Natural killer cell treated with Interleukin-12 subunit alpha and Interleukin-12 subunit beta and Interleukin-15 and Interleukin-18, amount 100 ng/mL, for 72 hours (primary cell): ENCODE measurements around the gene NME4. TPM values are rescaled to one million over a fixed set of nuclear protein-coding genes. Genes with fewer than 3 reads are reported as not detected.
"Not testable (repeated sequence)": the region's sequence is repeated elsewhere in the genome, so short reads cannot be mapped to it uniquely, and the experiment has no call there.

Source experiments
- ATAC-seq, 2 donors: fragments of 150-1000 bp; cut with Tn5 transposase in 1 of 2; sonication (Bioruptor Pico), chemical (Tn5 transposase) in 1 of 2; 2 replicates each; pipeline ENCODE4 v1.10.0; 2021
- DNase-seq: peaks from one replicate; pipeline ENCODE4 v3.0.0; 2022; ENCODE audit warnings: low spot score
- H3K27ac Mint-ChIP-seq, 2 donors: 1 replicate in 1 of 2; 2 replicates in 1 of 2; pipeline ENCODE4 v1.8.0; 2022; ENCODE audit warnings: mixed read lengths in 2 of 2, mild to moderate bottlenecking in 1 of 2, moderate library complexity in 1 of 2
- H3K27me3 Mint-ChIP-seq, 2 donors: 1 replicate in 1 of 2; 2 replicates in 1 of 2; pipeline ENCODE4 v1.8.0; 2022; ENCODE audit warnings: mixed read lengths in 2 of 2
- H3K36me3 Mint-ChIP-seq: one replicate; pipeline ENCODE4 v1.8.0; 2022; ENCODE audit warnings: mixed read lengths
- H3K4me1 Mint-ChIP-seq, 2 donors: 1 replicate in 1 of 2; 2 replicates in 1 of 2; pipeline ENCODE4 v1.8.0; 2022; ENCODE audit warnings: low read depth in 2 of 2, mixed read lengths in 2 of 2, mild to moderate bottlenecking in 1 of 2
- H3K4me3 Mint-ChIP-seq: one replicate; pipeline ENCODE4 v1.8.0; 2022; ENCODE audit warnings: mixed read lengths
- H3K9me3 Mint-ChIP-seq: 2 replicates; pipeline ENCODE4 v1.8.0; 2022; ENCODE audit warnings: mixed read lengths
- total RNA-seq, 2 donors: library from RNA; stranded (reverse); gene quantifications; one replicate each; pipeline ENCODE4 v1.2.3, GENCODE V29; 2022

Gene NME4
- total RNA-seq, result 1 to 10 TPM; 2.7 to 9.1 TPM

- Mint-ChIP-seq H3K27me3 (peaks cover 0 to 3% of the 10 kb centered on the region in 2 donors), H3K4me3 (peak within 1 kb of the TSS; percentile 79), H3K9me3 (no peaks in the 10 kb centered on the region), H3K27ac (no peak within 1 kb of the TSS), H3K36me3 (no peaks in the 10 kb centered on the region), H3K4me1 (peaks cover 19 to 23% of the 10 kb centered on the region in 2 donors)
- no peak for DNase-seq
- no peak for ATAC-seq
Measured at GRCh38 chr16:397135-397661, at the start of gene NME4. Gene NME4, plus strand, starts transcription at chr16:397199. Its CDS starts 24 bp downstream, at chr16:397223.

DNA sequence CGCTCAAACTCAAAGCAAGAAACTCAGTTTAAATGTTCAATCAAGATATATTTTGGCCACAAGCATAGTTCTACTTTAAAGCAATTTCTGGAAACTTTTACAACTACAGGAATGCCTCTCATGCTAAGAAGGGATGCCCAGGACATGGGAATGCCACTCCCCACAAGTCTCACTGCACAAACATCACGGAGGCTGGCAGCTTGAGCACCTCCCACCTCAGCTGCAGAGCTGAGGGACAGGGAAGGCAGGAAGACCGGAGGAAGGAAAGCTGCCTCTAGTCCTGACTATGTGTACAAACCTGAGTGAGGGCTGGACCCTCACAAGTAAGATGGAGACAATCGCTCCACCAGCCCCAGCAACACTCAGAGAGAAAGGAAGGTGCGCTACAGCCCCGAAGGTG lies 49.8 kb upstream of the NME4 start:
- peak overlapping the region in 1 of 2 donors; percentile 69 for H3K27ac Mint-ChIP-seq
- H3K27me3 Mint-ChIP-seq, result no peaks in the 10 kb centered on the region
- ATAC-seq (no peak), DNase-seq (no peak)
- H3K36me3 Mint-ChIP-seq, result no peaks in the 10 kb centered on the region
- H3K4me3 Mint-ChIP-seq, result peak overlapping the region; percentile 25
- H3K9me3 Mint-ChIP-seq, result no peaks in the 10 kb centered on the region
- peaks cover 66 to 70% of the 10 kb centered on the region in 2 donors for H3K4me1 Mint-ChIP-seq

- not testable (repeated sequence) for H3K27ac Mint-ChIP-seq, ATAC-seq, H3K4me3 Mint-ChIP-seq, DNase-seq, H3K36me3 Mint-ChIP-seq, H3K27me3 Mint-ChIP-seq, H3K9me3 Mint-ChIP-seq
- H3K4me1 Mint-ChIP-seq, result peaks cover 55 to 58% of the 10 kb centered on the region in 2 donors
Measured at GRCh38 chr16:348495-348894, 48.5 kb upstream of the NME4 start.

DNA sequence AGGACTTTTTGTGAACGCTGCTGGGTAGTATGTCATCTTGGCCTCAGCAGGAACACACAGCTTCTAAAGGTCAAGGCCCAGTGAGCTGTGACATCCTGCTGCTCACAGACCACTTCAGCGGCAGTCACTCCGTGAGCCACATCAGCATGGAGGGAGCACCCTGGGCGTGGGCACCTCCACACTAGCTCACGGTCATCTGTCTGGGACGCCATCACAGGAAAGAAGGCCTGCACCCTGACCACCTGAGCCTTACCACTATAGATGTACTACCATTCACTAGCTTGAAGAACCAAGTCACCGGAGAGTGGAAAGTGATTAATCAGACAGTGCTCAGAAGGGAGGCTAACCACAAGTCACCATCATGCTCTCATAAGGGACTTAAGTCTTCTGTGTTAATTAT lies 47.8 kb upstream of the NME4 start:
- ATAC-seq (no peak), DNase-seq (no peak)
- peaks cover 62 to 63% of the 10 kb centered on the region in 2 donors for H3K4me1 Mint-ChIP-seq
- H3K9me3 Mint-ChIP-seq, result no peaks in the 10 kb centered on the region
- no peaks in the 10 kb centered on the region for H3K36me3 Mint-ChIP-seq
- H3K27me3 Mint-ChIP-seq, result no peaks in the 10 kb centered on the region
- peak overlapping the region in 1 of 2 donors; percentile 43 for H3K27ac Mint-ChIP-seq
- H3K4me3 Mint-ChIP-seq, result peak overlapping the region; percentile 84

- H3K4me1 Mint-ChIP-seq, result peaks cover 59 to 61% of the 10 kb centered on the region in 2 donors
- DNase-seq (no peak), ATAC-seq (no peak)
- no peaks in the 10 kb centered on the region for H3K27me3 Mint-ChIP-seq
- H3K4me3 Mint-ChIP-seq, result peak overlapping the region; percentile 84
- H3K27ac Mint-ChIP-seq, result peak overlapping the region; percentile 21 to 22
- no peaks in the 10 kb centered on the region for H3K36me3 Mint-ChIP-seq
- no peaks in the 10 kb centered on the region for H3K9me3 Mint-ChIP-seq
Measured at GRCh38 chr16:350203-350602, 46.8 kb upstream of the NME4 start.

DNA sequence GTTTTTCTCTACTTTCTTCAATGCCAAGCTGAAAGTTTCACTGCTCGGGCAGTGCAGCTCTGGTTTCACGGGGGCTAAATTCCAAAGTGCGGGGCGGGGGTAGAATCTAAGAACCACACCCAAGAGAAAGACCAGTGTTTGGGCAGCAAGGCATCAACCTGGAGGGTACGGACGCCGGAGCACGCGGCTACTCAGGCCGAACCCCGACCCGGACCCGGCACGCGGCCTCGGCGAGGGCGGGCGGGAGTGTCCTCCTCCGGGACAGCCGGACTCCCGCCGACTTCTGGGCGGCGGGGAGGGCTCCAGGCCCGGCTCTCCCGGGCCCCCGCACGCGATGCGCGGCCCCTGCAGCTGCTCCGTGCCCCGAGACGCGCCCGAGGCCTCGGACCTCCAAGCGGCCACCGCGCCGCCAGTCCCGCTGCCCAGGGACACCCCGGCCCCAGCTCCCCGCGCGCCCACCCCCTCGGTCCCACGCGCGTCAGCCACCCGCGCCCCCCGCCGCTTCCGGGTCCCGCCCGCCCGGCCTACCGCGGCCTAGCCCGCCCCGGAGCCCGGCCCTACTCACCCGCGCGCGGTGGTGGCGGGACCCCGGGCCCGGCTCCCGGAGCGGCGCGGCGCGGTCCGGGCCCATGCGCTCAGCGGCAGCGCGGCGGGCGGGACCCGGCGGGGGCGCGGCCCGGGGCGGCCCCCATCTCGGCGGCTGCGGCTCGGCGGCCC lies 45.0 kb upstream of the NME4 start:
- H3K4me3 Mint-ChIP-seq, result peak overlapping the region; percentile 84
- H3K9me3 Mint-ChIP-seq, result no peaks in the 10 kb centered on the region
- DNase-seq, result no peak
- H3K27ac Mint-ChIP-seq, result peak overlapping the region; percentile 55 to 79
- no peaks in the 10 kb centered on the region for H3K27me3 Mint-ChIP-seq
- peak; percentile 37 to 51 for ATAC-seq
- no peaks in the 10 kb centered on the region for H3K36me3 Mint-ChIP-seq
- peaks cover 42 to 52% of the 10 kb centered on the region in 2 donors for H3K4me1 Mint-ChIP-seq

DNA sequence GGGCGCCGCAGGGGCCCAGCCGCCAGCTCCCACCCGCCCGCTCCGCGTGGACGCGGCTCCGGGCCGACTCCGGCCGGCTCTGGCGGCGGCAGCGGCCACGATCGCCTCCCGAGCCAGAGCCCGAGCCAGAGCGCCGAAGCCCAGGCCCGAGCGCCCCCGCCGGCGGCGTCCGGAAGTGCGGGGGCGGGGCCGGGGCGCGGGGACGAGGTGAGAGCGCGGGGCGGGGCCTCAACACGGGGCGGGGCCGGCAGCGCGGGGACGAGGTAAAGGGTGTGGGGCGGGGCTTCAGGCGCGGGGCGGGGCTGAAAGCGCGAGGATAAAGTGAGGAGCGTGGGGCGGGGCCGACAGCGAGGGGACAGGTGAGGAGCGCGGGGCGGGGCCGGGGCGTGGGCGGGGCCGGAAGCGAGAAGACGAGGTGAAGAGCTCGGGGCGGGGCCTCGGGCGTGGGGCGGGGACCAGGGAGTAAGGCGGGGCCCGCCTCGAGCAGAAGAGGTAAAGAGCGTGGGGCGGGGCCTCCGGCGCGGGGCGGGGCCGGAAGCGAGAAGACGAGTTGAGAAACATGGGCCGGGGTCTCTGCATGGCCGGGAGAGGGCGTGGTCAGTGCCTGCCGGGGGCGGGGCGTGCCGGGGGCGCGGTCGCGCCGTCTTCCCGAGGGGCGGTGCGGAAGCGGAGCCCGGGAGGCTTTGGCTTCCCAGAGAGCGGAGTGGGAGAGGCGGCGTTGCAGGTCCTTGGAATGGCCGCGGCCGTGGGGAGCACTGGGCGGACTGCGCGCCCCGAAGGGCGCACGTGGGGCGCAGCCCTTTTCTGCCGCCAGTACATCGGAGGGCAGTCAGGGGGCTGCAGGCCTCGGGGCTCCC lies 44.2 kb upstream of the NME4 start, which contains the start of gene AXIN1:
Gene AXIN1 (minus strand): TSS at position 177 of the 857 bp plus-strand sequence. CDS start 5,698 bp downstream, outside the sequence.
- H3K27me3 Mint-ChIP-seq, result no peaks in the 10 kb centered on the region
- H3K9me3 Mint-ChIP-seq, result no peaks in the 10 kb centered on the region
- peak within 1 kb of the TSS; percentile 84 for H3K4me3 Mint-ChIP-seq
- H3K4me1 Mint-ChIP-seq, result peaks cover 34 to 44% of the 10 kb centered on the region in 2 donors
- no peaks in the 10 kb centered on the region for H3K36me3 Mint-ChIP-seq
- peak within 1 kb of the TSS; percentile 55 to 79 for H3K27ac Mint-ChIP-seq
- DNase-seq, result peak; percentile 100
- peak; percentile 90 to 93 for ATAC-seq

DNA sequence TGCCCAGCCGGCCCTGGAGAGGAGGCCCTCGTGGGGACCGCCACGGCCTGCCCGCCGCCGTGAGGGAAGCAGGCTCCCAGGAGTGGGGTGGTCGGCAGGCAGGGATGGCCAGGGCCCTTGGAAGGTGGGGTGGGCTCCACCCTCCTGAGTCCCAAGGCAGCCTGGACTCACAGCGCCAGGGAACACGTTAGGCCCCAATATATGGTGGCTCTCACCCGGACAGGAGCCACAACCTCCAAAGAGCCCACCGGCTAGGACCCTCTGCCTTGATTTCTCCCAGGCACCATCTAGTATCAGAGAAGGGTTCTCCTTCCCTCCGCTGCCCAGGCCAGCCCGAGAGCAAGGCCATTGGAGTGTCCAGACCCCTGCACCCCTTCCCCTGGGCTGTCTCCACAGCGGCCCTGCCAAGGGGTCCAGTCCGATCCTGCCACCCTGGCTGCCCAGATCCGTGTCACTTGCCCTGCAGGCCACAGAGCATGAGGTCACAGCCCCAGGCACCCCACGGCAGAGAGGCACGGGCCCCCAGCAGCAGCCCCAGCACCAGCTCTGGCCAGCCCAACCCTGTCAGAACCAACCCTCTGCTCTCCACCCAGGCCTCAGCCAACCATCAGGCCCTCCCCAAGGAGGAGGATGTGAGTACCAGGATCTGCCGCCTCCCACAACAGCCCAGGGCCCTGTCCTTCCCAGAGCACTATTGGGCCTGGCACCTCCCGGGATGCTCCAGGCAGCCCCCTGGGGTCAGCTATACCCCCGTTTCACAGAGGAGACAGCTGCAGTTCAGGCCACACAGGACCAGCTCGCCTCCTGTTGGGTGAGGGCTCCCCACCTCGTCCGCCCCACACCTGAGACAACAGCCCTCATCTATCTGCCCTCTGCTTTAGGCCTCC lies 43.4 kb upstream of the NME4 start:
- peaks cover 26 to 37% of the 10 kb centered on the region in 2 donors for H3K4me1 Mint-ChIP-seq
- H3K36me3 Mint-ChIP-seq, result no peaks in the 10 kb centered on the region
- H3K27ac Mint-ChIP-seq, result peak overlapping the region; percentile 18 to 85
- H3K9me3 Mint-ChIP-seq, result no peaks in the 10 kb centered on the region
- DNase-seq, result no peak
- no peaks in the 10 kb centered on the region for H3K27me3 Mint-ChIP-seq
- ATAC-seq, result no peak
- H3K4me3 Mint-ChIP-seq, result peak overlapping the region; percentile 65

- peak overlapping the region; percentile 18 to 85 for H3K27ac Mint-ChIP-seq
- H3K9me3 Mint-ChIP-seq, result no peaks in the 10 kb centered on the region
- peak overlapping the region; percentile 65 for H3K4me3 Mint-ChIP-seq
- peaks cover 21 to 30% of the 10 kb centered on the region in 2 donors for H3K4me1 Mint-ChIP-seq
- ATAC-seq, result no peak
- DNase-seq, result no peak
- H3K36me3 Mint-ChIP-seq, result no peaks in the 10 kb centered on the region
- no peaks in the 10 kb centered on the region for H3K27me3 Mint-ChIP-seq
Measured at GRCh38 chr16:354291-354881, 42.6 kb upstream of the NME4 start.

GRCh38 chr16:354971-355461 lies 42.0 kb upstream of the NME4 start:
- H3K27ac Mint-ChIP-seq, result peak overlapping the region; percentile 72 to 85

GRCh38 chr16:356741-357140 lies 40.3 kb upstream of the NME4 start:
- peaks cover 8 to 17% of the 10 kb centered on the region in 2 donors for H3K4me1 Mint-ChIP-seq
- no peak overlapping the region for H3K4me3 Mint-ChIP-seq
- no peaks in the 10 kb centered on the region for H3K27me3 Mint-ChIP-seq
- no peaks in the 10 kb centered on the region for H3K36me3 Mint-ChIP-seq
- ATAC-seq, result no peak
- H3K27ac Mint-ChIP-seq, result peak overlapping the region in 1 of 2 donors; percentile 48
- no peak for DNase-seq
- no peaks in the 10 kb centered on the region for H3K9me3 Mint-ChIP-seq

More at GRCh38 chr16:354971-355461, 42.0 kb upstream of the NME4 start:
- no peaks in the 10 kb centered on the region for H3K36me3 Mint-ChIP-seq
- ATAC-seq, result no peak
- H3K9me3 Mint-ChIP-seq, result no peaks in the 10 kb centered on the region
- peak overlapping the region; percentile 65 for H3K4me3 Mint-ChIP-seq
- peaks cover 15 to 23% of the 10 kb centered on the region in 2 donors for H3K4me1 Mint-ChIP-seq
- no peak for DNase-seq
- H3K27me3 Mint-ChIP-seq, result no peaks in the 10 kb centered on the region

- peaks cover 9 to 15% of the 10 kb centered on the region in 2 donors for H3K4me1 Mint-ChIP-seq
- no peaks in the 10 kb centered on the region for H3K36me3 Mint-ChIP-seq
- DNase-seq (no peak), ATAC-seq (no peak)
- no peak overlapping the region for H3K27ac Mint-ChIP-seq
- no peaks in the 10 kb centered on the region for H3K27me3 Mint-ChIP-seq
- no peak overlapping the region for H3K4me3 Mint-ChIP-seq
- H3K9me3 Mint-ChIP-seq, result no peaks in the 10 kb centered on the region
Measured at GRCh38 chr16:359067-359763, 37.8 kb upstream of the NME4 start.
